GM10266 (cell line): ENCODE results near the gene GPR141.

Experiments used
- DNase-seq: peaks from one replicate; pipeline ENCODE4 v3.0.0; 2012; ENCODE audit errors: extremely low spot score
- TF ChIP-seq, protein P1 (sequence below): IDR thresholded peaks from 2 replicates; pipeline ENCODE4 v1.5.1; 2012; ENCODE audit warnings: mild to moderate bottlenecking, low read depth; ENCODE audit not compliant: control insufficient read depth, insufficient read depth; ENCODE audit errors: missing control alignments

Gene GPR141

DNA sequence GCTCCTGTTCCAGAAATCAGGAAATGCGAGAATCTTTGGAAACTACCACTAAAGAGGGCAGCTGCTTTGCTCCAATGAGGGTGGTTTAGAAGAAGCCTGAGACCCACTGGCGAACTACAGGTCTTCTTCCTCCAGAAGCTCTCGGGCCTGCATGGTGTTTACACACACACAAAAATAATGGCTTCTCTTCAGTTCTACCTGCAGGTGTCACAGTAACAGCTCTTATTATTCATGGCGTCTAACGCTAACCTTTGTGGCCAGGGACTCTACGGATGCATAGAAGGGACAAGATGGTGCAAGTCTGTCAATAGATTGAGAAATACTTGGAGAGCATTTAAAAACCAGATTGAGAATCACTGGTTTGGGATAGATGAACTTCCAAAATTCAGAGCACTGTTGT, 22.4 kb downstream of the GPR141 start:
- no peak for DNase-seq
- TF ChIP-seq, protein P1, sequence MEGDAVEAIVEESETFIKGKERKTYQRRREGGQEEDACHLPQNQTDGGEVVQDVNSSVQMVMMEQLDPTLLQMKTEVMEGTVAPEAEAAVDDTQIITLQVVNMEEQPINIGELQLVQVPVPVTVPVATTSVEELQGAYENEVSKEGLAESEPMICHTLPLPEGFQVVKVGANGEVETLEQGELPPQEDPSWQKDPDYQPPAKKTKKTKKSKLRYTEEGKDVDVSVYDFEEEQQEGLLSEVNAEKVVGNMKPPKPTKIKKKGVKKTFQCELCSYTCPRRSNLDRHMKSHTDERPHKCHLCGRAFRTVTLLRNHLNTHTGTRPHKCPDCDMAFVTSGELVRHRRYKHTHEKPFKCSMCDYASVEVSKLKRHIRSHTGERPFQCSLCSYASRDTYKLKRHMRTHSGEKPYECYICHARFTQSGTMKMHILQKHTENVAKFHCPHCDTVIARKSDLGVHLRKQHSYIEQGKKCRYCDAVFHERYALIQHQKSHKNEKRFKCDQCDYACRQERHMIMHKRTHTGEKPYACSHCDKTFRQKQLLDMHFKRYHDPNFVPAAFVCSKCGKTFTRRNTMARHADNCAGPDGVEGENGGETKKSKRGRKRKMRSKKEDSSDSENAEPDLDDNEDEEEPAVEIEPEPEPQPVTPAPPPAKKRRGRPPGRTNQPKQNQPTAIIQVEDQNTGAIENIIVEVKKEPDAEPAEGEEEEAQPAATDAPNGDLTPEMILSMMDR, result no peak

DNA sequence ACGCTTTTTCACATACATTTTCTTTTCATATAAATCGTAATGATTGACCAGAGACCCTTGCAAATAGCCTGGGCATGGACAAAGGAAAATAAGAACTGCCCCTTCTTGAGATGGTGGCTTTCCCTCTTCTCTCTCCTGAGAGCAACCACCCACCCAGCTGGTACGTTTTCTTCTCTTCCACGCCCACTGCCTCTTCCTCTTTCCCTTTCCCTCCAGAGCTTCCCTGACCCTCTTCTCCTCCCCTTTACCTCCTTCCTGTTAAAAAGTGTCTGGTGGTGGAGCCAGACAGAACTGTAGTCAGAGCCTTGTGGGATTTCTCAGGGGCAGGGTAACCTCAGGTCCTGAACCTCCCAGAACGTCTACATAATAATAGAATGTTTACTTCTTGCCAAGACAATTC, 23.2 kb downstream of the GPR141 start:
- DNase-seq, result no peak
- TF ChIP-seq, protein P1, result no peak

DNA sequence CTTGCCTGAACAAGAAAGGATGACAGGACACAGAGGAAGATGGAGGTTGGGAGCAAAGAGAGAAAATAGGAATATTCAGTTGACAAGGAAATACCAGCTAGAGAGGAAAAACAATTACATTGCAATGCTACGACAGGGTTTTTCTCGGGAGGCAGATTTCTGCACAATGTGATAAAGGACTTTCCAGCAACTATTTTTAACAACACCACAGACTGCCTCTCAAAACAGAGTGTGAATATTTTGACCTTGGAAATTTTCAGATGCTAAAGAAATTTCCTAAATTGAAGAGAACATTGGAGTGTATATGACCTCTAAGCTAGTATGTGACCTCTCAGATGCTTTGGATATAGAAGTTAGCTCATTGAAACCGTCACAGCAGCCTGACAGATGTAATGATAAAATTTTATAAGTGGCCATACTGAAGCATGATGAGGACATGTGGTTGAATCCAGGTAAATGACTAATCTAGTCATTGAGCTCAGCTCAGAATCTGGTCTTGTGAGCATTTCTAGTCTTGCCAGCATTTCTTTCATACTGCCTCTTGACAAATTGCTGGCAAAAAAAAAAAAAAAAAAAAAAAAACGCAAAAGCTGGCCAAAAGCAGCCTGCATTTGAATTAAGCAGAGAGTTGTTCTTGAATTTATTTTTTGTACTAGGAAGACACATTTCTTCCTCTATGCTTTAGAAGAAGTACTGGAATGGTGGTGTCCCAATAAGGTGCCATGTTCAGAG, 24.4 kb downstream of the GPR141 start:
- TF ChIP-seq, protein P1, result no peak
- no peak for DNase-seq

DNA sequence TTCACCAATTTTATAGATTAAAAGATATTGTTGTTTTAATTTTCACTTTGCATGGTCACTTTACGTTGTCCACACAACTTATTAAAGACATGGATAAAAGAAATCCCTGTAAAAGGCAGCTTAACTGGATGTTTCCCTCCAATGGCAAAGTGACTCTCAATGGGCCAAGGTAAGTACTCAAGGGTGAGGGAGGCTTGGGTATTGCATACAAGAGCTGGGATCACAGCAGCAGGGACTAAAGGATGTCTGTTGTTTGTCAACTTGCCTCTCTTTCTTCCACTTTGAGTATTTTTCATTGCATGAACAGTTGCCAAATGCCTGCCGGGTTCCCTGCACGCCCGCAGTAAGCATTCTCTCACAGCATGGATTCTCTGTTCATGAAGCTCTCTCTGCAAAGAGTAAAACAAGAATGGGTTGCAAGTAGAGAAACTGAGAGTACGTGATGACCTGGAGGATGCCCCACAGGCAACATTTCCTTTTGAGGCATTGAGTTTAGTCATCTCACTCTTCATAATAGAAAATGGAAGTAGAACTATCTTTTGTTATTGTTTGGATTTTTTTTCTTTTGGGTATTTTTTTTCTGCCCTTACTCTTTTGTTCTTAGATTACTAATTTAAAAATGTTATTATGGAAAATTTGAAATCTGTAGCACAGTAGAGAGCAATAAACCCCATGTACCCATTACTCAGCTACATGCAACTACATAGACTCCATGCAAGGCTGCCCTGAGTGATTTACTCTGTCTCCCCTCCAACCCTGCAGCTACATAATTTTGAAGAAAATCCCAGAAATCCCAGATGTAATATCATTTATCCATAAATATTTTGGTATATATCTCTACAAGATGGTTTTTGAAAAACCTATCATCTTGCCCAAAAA, 26.3 kb downstream of the GPR141 start:
- TF ChIP-seq, protein P1, result no peak
- peak; percentile 60 for DNase-seq

DNA sequence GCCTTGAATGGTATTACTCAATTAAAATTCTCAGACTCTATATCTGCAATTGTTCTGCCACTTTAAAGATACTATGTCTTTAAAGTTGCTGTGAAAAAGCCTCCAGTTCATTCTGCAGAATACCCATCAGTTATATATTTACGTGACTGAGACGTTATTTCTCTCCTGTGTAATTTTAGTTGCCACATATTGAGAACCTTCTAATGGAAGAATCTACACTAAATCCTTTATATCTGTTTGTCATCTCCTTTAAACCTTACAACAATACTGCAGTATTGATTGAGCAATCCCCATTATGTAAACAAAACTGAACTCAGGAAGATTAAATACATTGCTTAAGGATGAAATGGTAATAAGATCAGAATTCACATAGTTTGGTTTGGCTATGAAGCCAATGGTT, 30.0 kb downstream of the GPR141 start:
- TF ChIP-seq, protein P1, result no peak
- no peak for DNase-seq

DNA sequence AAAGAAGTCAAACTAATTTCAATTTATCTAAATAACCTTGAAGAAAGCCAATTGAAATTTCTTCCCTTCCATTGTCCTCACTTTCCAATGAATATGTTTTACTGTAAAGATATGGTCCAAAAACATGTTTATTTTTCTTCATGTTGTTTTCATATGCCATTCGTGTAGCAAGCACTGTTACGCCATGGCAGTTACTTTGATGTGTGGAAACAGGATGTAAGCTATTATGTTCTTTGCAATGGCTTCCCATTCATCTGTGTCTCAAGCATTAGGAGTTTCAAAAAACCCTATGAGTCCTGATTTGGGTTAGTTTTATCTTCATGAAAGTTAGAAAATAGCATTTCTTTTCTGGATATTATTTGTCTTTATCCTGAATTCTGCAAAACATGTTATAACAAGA, 31.0 kb downstream of the GPR141 start:
- DNase-seq, result no peak
- TF ChIP-seq, protein P1, result no peak

DNA sequence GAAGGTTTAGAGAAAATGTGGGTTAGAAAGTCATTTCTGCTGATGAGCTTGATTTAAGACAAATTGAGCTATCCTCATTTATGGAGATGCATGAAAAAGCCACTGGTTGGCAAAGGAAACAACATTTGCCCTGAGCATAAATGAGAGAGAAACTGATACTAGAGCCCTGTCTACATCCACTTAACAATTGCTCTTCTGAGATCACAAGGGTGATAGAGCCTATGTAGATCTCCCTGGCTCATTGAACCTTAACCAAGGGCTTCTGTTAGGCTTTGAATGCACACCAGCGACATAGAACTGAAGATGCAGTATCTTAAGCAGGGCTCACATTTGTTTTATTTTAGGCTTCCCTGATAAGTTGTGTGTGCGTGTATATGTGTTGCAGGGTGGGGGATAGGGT, 35.0 kb downstream of the GPR141 start:
- DNase-seq, result no peak
- TF ChIP-seq, protein P1, result no peak
